HCT116 (cell line): Measurements from ENCODE around the gene TM7SF2.

Source experiments
- CTCF ChIP-seq, 3 experiments: fragments of 200-600 bp in 1 of 3; sonication (generic) in 1 of 3; IDR thresholded peaks in 2 of 3; conservative IDR thresholded peaks in 1 of 3; 2 replicates each; pipeline ENCODE4 v1.5.1; 2012 to 2017; ENCODE audit warnings: low read depth in 2 of 3, low read length in 2 of 3, antibody characterized with exemption in 1 of 3, borderline replicate concordance in 1 of 3, control low read depth in 1 of 3, mild to moderate bottlenecking in 1 of 3, mixed read lengths in 1 of 3, mixed run types in 1 of 3, moderate library complexity in 1 of 3; ENCODE audit not compliant: insufficient read depth in 1 of 3
- ELF1 ChIP-seq: IDR thresholded peaks from 2 replicates; pipeline ENCODE4 v1.6.1; 2012; ENCODE audit warnings: low read depth, borderline replicate concordance
- EZH2 ChIP-seq: fragments of 200-600 bp; sonication (generic); IDR thresholded peaks from 2 replicates; pipeline ENCODE4 v1.6.1; 2017; ENCODE audit warnings: antibody characterized with exemption, mixed run types
- EZH2phosphoT487 ChIP-seq: fragments of 200-600 bp; IDR thresholded peaks from 2 replicates; pipeline ENCODE4 v1.6.1; 2018; ENCODE audit warnings: antibody characterized with exemption, borderline replicate concordance
- POLR2A ChIP-seq: IDR thresholded peaks from 2 replicates; pipeline ENCODE4 v1.7.0; 2011; ENCODE audit warnings: borderline replicate concordance; ENCODE audit not compliant: insufficient read depth, insufficient read length; ENCODE audit errors: extremely low read depth
- RAD21 ChIP-seq: IDR thresholded peaks from 2 replicates; pipeline ENCODE4 v1.6.1; 2012; ENCODE audit warnings: low read depth, mild to moderate bottlenecking
- SP1 ChIP-seq: IDR thresholded peaks from 2 replicates; pipeline ENCODE4 v1.6.1; 2012; ENCODE audit warnings: low read depth
- TCF7L2 ChIP-seq: IDR thresholded peaks from 2 replicates; pipeline ENCODE4 v1.7.0; 2011; ENCODE audit warnings: borderline replicate concordance, inconsistent platforms; ENCODE audit not compliant: insufficient read depth, insufficient read length; ENCODE audit errors: extremely low read depth
- YY1 ChIP-seq: IDR thresholded peaks from 2 replicates; pipeline ENCODE4 v1.6.1; 2011; ENCODE audit warnings: low read length, low read depth, moderate library complexity, mild to moderate bottlenecking; ENCODE audit not compliant: insufficient replicate concordance; ENCODE audit errors: extremely low read depth
- ZFX ChIP-seq: fragments of 450-650 bp; IDR thresholded peaks from 2 replicates; pipeline ENCODE4 v1.6.1; 2017
- TF ChIP-seq, protein P1 (sequence below): IDR thresholded peaks from 2 replicates; pipeline ENCODE4 v1.6.1; 2012
- TF ChIP-seq, protein P2 (sequence below): IDR thresholded peaks from 2 replicates; pipeline ENCODE4 v1.6.1; 2012; ENCODE audit warnings: low read depth

DNA sequence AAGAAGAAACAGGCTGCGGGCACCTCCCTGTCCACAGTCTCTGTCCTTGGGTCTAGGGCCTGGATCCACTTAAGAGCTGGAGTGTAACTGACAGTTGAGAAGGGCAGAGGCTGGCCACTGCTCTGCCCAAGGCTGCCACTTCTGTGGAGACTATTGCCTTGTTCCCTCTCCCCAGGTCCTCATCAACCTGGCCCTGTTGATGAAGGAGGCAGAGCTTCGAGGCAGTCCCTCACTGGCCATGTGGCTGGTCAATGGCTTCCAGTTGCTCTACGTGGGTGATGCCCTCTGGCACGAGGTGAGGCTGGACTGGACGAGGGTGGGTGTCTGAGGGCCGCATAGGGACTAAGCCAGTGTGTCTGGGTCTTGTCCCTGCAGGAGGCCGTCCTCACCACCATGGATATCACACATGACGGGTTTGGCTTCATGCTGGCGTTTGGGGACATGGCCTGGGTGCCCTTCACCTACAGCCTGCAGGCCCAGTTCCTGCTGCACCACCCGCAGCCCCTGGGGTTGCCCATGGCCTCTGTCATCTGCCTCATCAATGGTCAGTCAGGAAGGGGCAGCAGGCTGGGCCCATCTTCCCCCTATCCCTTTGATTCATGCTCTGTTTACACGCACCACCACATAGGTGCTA lies 3.0 kb downstream of the TM7SF2 start:
- no peak for TF ChIP-seq CTCF (IDR thresholded peaks at IDR 0.05 in 2 of 3, conservative IDR thresholded peaks at IDR 0.05 in 1 of 3; ENCODE audit: borderline replicate concordance in 1 of 3, insufficient read depth in 1 of 3, low read depth in 2 of 3, low read length in 2 of 3)
- no peak for TF ChIP-seq YY1
- TF ChIP-seq SP1, result no peak
- TF ChIP-seq ELF1, result no peak
- no peak for TF ChIP-seq EZH2
- TF ChIP-seq ZFX, result no peak
- TF ChIP-seq, protein P1, sequence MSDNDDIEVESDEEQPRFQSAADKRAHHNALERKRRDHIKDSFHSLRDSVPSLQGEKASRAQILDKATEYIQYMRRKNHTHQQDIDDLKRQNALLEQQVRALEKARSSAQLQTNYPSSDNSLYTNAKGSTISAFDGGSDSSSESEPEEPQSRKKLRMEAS, result no peak
- TF ChIP-seq, protein P2, sequence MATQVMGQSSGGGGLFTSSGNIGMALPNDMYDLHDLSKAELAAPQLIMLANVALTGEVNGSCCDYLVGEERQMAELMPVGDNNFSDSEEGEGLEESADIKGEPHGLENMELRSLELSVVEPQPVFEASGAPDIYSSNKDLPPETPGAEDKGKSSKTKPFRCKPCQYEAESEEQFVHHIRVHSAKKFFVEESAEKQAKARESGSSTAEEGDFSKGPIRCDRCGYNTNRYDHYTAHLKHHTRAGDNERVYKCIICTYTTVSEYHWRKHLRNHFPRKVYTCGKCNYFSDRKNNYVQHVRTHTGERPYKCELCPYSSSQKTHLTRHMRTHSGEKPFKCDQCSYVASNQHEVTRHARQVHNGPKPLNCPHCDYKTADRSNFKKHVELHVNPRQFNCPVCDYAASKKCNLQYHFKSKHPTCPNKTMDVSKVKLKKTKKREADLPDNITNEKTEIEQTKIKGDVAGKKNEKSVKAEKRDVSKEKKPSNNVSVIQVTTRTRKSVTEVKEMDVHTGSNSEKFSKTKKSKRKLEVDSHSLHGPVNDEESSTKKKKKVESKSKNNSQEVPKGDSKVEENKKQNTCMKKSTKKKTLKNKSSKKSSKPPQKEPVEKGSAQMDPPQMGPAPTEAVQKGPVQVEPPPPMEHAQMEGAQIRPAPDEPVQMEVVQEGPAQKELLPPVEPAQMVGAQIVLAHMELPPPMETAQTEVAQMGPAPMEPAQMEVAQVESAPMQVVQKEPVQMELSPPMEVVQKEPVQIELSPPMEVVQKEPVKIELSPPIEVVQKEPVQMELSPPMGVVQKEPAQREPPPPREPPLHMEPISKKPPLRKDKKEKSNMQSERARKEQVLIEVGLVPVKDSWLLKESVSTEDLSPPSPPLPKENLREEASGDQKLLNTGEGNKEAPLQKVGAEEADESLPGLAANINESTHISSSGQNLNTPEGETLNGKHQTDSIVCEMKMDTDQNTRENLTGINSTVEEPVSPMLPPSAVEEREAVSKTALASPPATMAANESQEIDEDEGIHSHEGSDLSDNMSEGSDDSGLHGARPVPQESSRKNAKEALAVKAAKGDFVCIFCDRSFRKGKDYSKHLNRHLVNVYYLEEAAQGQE, result no peak
- TF ChIP-seq RAD21, result no peak
- TF ChIP-seq EZH2phosphoT487, result no peak
- TF ChIP-seq POLR2A, result no peak
- TF ChIP-seq TCF7L2, result no peak
